OCI-LY3 (cell line): ENCODE data around the gene IFI30.
A peak's percentile ranks its signal among the peaks of the same experiment; 100 is the strongest.

Source experiments
- H2AFZ ChIP-seq: fragments of 200-600, 300-600 bp; shearing (Covaris generic); 2 replicates; pipeline ENCODE4 v1.6.0; 2014; ENCODE audit warnings: antibody characterized with exemption, low read depth, low read length
- H3K27ac ChIP-seq: fragments of 200-600, 300-600 bp; sonication (generic); 2 replicates; pipeline ENCODE4 v1.5.1; 2014; ENCODE audit warnings: mild to moderate bottlenecking, low read length, moderate library complexity, mixed read lengths
- H3K27me3 ChIP-seq: fragments of 200-600, 300-600 bp; sonication (generic); 2 replicates; pipeline ENCODE4 v1.6.1; 2014; ENCODE audit warnings: low read depth, low read length, mixed read lengths
- H3K36me3 ChIP-seq: fragments of 200-600, 300-600 bp; sonication (generic); replicated peaks from 2 replicates; pipeline ENCODE3; 2014; ENCODE audit warnings: low read depth, low read length, mixed read lengths
- H3K4me1 ChIP-seq: fragments of 300-600, 200-600 bp; sonication (generic); 2 replicates; pipeline ENCODE4 v1.6.1; 2014; ENCODE audit warnings: low read length, mixed read lengths
- H3K4me2 ChIP-seq: fragments of 200-600, 300-600 bp; sonication (generic); 2 replicates; pipeline ENCODE4 v1.6.1; 2014; ENCODE audit warnings: low read length, mixed read lengths
- H3K4me3 ChIP-seq: fragments of 300-600, 200-600 bp; sonication (generic); 2 replicates; pipeline ENCODE4 v1.5.1; 2014; ENCODE audit warnings: antibody characterized with exemption, mild to moderate bottlenecking, low read length, moderate library complexity
- H3K79me2 ChIP-seq: fragments of 300-600, 200-600 bp; shearing (Covaris generic); 2 replicates; pipeline ENCODE4 v1.6.1; 2014; ENCODE audit warnings: mild to moderate bottlenecking, low read length, mixed read lengths
- H3K9ac ChIP-seq: fragments of 300-600, 200-600 bp; shearing (Covaris generic); 2 replicates; pipeline ENCODE4 v1.6.0; 2014; ENCODE audit warnings: mild to moderate bottlenecking, low read length, moderate library complexity
- H3K9me3 ChIP-seq: fragments of 200-600, 300-600 bp; shearing (Covaris generic); 2 replicates; pipeline ENCODE4 v1.6.1; 2014; ENCODE audit warnings: low read length, mixed read lengths; ENCODE audit not compliant: insufficient read depth
- H4K20me1 ChIP-seq: fragments of 200-600, 300-600 bp; sonication (generic); 2 replicates; pipeline ENCODE4 v1.6.1; 2016; ENCODE audit warnings: low read length, mixed read lengths; ENCODE audit not compliant: insufficient read depth
- EZH2phosphoT487 ChIP-seq: fragments of 200-600 bp; shearing (Covaris generic); IDR thresholded peaks from 2 replicates; pipeline ENCODE4 v1.6.1; 2018; ENCODE audit warnings: antibody characterized with exemption, mixed run types, low read depth
- TF ChIP-seq, protein P1 (sequence below): fragments of 200-600, 300-600 bp; sonication (generic); IDR thresholded peaks from 2 replicates; pipeline ENCODE4 v1.5.1; 2014; ENCODE audit warnings: antibody characterized with exemption, low read length, low read depth

The IFI30 gene

DNA sequence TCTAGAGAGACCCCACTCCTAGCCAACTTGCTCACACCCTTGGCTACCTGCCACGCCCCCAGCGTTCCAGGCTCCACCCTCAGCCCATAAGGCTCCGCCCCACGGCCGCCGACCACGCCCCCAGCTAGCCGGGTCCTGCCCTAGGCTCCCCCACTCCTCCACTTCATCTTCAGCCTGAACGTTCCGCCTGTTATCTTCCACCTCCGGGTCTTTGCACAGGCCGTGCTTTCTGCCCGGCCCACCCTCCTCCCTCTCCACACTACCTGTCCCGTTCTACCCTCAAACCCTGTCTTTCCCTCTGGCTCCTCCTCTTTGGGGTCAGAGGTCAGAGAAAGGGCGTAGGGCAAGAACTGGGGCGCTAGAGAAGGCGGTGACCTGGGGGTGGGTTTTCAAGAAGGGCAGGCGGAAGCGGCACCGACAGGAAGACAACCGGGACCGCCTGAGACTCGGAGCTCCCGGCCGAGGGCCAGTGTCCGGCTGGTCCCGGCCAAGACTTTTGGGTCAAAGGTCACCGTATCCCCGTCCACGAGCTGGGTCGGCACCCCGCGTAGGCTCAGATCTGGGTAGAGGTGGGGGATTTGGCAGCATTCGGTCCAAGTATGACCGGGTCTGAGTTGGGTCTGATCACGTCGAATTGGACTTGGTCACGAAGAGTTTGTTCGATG lies 50.4 kb downstream of the IFI30 start:
- H3K27me3 ChIP-seq, result no peaks in the 10 kb centered on the region
- peaks cover 11% of the 10 kb centered on the region for H3K4me1 ChIP-seq
- H3K4me3 ChIP-seq, result no peak overlapping the region
- no peaks in the 10 kb centered on the region for H3K79me2 ChIP-seq
- H3K4me2 ChIP-seq, result no peak overlapping the region
- H3K36me3 ChIP-seq, result no peaks in the 10 kb centered on the region
- no peaks in the 10 kb centered on the region for H3K9me3 ChIP-seq
- TF ChIP-seq, protein P1, sequence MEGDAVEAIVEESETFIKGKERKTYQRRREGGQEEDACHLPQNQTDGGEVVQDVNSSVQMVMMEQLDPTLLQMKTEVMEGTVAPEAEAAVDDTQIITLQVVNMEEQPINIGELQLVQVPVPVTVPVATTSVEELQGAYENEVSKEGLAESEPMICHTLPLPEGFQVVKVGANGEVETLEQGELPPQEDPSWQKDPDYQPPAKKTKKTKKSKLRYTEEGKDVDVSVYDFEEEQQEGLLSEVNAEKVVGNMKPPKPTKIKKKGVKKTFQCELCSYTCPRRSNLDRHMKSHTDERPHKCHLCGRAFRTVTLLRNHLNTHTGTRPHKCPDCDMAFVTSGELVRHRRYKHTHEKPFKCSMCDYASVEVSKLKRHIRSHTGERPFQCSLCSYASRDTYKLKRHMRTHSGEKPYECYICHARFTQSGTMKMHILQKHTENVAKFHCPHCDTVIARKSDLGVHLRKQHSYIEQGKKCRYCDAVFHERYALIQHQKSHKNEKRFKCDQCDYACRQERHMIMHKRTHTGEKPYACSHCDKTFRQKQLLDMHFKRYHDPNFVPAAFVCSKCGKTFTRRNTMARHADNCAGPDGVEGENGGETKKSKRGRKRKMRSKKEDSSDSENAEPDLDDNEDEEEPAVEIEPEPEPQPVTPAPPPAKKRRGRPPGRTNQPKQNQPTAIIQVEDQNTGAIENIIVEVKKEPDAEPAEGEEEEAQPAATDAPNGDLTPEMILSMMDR, result no peak
- no peak for TF ChIP-seq EZH2phosphoT487
- H4K20me1 ChIP-seq, result no peaks in the 10 kb centered on the region
- no peak overlapping the region for H3K27ac ChIP-seq
- H2AFZ ChIP-seq, result no peak overlapping the region
- no peak overlapping the region for H3K9ac ChIP-seq

DNA sequence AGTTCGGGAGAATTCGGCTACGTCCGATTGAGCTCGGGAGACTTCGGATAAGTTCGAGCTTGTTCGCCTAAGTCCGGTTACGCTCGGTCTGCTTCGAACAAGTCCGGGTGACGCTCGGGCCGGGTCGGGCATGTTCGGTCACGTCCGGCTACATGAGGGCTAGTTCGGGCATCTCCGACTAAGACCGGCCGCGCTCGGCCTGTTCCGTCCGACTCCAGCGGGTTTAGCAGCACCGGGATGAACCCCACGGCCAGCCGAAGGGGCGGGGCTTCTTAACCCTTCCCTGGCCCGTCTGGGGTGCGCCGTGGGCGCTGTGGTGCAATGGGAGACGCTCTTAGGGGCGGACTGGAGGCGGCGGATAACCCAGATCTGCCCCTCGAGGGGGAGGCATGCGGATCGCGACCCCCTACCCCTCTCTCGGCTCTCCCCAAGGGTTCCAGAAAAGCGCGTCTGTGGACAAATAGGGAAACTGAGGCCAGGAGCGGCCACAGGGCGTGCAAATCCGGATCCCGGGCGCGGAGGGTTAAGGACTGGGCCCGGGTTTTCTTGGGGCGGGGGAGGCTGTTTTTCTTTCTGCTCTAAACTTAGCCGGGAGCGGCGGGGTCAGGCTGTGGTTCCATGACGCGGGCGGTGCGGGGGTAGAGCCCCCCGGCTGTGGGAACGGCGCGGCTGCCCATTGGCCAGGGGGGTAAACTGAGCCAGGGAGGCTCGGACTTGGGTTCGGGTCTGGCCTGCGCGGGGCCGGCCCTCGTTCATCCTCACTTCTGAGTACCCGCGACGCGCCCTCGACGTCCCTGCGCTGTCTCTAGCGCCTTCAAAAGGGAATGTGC lies 51.1 kb downstream of the IFI30 start:
- Histone ChIP-seq H3K27me3 (peaks cover under 1% of the 10 kb centered on the region; the same call in 1 of the 2 replicates), H3K27ac (no peak overlapping the region), H2AFZ (no peak overlapping the region), H3K36me3 (no peaks in the 10 kb centered on the region), H3K79me2 (no peaks in the 10 kb centered on the region), H3K4me2 (no peak overlapping the region), H3K4me1 (peaks cover 5% of the 10 kb centered on the region), H3K9me3 (no peaks in the 10 kb centered on the region), H3K9ac (no peak overlapping the region), H4K20me1 (no peaks in the 10 kb centered on the region), H3K4me3 (peak overlapping the region; percentile 24; the same call in 1 of the 2 replicates)
- TF ChIP-seq EZH2phosphoT487, result no peak
- TF ChIP-seq, protein P1, result no peak

DNA sequence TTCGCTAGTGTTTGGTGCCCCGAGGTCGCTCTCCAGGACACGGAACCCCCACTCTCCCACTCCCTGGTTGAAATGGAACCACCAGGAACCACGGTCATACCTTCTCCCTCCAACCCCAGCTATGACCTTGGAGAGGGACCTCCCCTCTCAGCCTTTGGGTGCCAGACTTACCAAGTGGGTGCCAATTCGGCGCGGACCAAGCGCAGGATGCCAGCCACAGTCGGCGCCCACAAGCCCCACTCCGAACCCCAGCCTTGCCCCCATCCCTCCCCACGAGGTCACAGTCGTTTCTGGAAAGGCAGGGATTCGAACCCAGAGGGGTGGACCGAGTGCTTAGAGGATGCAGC lies 51.7 kb downstream of the IFI30 start:
- H3K9ac ChIP-seq, result no peak overlapping the region
- H4K20me1 ChIP-seq, result no peaks in the 10 kb centered on the region
- H3K9me3 ChIP-seq, result no peaks in the 10 kb centered on the region
- H3K36me3 ChIP-seq, result no peaks in the 10 kb centered on the region
- no peak overlapping the region for H2AFZ ChIP-seq
- peaks cover 5% of the 10 kb centered on the region; the same call in 1 of the 2 replicates for H3K27me3 ChIP-seq
- H3K4me1 ChIP-seq, result no peaks in the 10 kb centered on the region; the same call in 1 of the 2 replicates
- no peak overlapping the region for H3K4me3 ChIP-seq
- no peaks in the 10 kb centered on the region for H3K79me2 ChIP-seq
- H3K4me2 ChIP-seq, result no peak overlapping the region
- TF ChIP-seq, protein P1, result no peak
- TF ChIP-seq EZH2phosphoT487, result no peak
- no peak overlapping the region for H3K27ac ChIP-seq

DNA sequence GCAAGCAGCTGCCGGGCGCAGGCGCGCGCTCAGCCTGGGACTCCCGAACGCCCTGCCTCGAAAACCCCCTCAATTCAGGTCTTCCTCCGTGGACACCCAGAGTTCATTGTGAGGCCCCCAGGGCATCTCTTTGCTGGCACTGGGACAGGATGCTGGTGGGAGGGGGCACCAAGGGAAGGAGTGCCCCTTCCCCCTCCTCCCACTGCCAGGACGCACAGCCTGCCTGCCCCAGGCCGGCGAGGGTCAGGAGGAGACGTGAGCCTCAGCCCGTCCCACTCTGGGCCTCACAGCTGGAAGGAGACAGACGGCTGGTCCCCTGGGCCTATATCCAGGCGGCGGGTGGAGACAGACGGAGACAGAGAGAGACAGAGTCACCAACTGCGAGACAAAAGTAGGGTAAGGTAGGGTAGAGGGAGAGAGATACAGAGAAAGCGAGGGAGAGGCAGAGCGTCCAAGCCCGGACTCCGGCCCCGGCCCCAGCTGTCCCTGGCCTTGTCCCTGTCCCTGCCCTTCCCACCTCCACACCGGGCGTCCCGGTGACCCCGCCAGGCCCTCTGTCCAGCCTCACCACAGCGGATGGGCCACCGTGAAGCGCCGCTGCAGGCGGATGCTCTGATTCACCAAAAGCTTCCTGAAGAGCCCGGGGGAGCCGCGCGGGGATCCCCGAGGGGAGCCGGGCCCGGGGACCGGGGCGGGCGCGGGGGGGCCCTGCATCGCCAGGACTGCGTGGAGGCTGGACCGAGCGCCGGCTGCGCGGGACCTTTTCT lies 52.3 kb downstream of the IFI30 start, which contains the start of gene PDE4C:
Gene PDE4C, minus strand, starts transcription at position 737 of the 767 bp plus-strand sequence. Its CDS starts 23 bp downstream, at position 714.
- Histone ChIP-seq H3K9me3 (no peaks in the 10 kb centered on the region), H2AFZ (no peak within 1 kb of the TSS), H3K27ac (no peak within 1 kb of the TSS), H3K4me1 (no peaks in the 10 kb centered on the region), H3K27me3 (peaks cover 6% of the 10 kb centered on the region; the same call in 1 of the 2 replicates), H3K79me2 (no peaks in the 10 kb centered on the region), H4K20me1 (no peaks in the 10 kb centered on the region), H3K9ac (no peak within 1 kb of the TSS), H3K4me2 (no peak within 1 kb of the TSS), H3K4me3 (no peak within 1 kb of the TSS), H3K36me3 (no peaks in the 10 kb centered on the region)
- TF ChIP-seq, protein P1, result no peak
- no peak for TF ChIP-seq EZH2phosphoT487
